Spleen (tissue), 11 donors: ENCODE data around the gene CD48. TPM values are rescaled to one million over a fixed set of nuclear protein-coding genes. Genes with fewer than 3 reads are reported as not detected.
A peak's percentile ranks its signal among the peaks of the same experiment; 100 is the strongest.

Source experiments
- DNase-seq: peaks from one replicate; pipeline ENCODE4 v3.0.0-alpha.2; 2020
- H3K27ac ChIP-seq, 8 donors: fragments of 200-600 bp; sonication (generic) in 7 of 8; 1 replicate in 4 of 8; 2 replicates in 4 of 8; pipeline versions ENCODE4 v1.5.0 to v1.8.0; 2016 to 2021; ENCODE audit warnings: inconsistent platforms in 4 of 8, mild to moderate bottlenecking in 4 of 8, moderate library complexity in 1 of 8
- H3K27me3 ChIP-seq, 7 donors: fragments of 200-600 bp; sonication (generic) in 6 of 7; replicated peaks in 1 of 7; 1 replicate in 4 of 7; 2 replicates in 3 of 7; pipeline versions ENCODE4 v1.5.0 to v1.8.0; 2016 to 2021; ENCODE audit warnings: inconsistent platforms in 3 of 7, mild to moderate bottlenecking in 1 of 7
- H3K36me3 ChIP-seq, 6 donors: fragments of 200-600 bp; sonication (generic) in 5 of 6; 1 replicate in 4 of 6; 2 replicates in 2 of 6; pipeline versions ENCODE4 v1.5.0 to v1.8.0; 2016 to 2021; ENCODE audit warnings: inconsistent platforms in 2 of 6
- H3K4me1 ChIP-seq, 6 donors: fragments of 200-600 bp; sonication (generic) in 5 of 6; 1 replicate in 3 of 6; 2 replicates in 3 of 6; pipeline versions ENCODE4 v1.5.0 to v1.8.0; 2016 to 2021; ENCODE audit warnings: inconsistent platforms in 3 of 6
- H3K4me3 ChIP-seq, 8 donors: fragments of 200-600 bp; sonication (generic) in 7 of 8; 1 replicate in 4 of 8; 2 replicates in 4 of 8; pipeline versions ENCODE4 v1.5.0 to v1.8.0; 2016 to 2021; ENCODE audit warnings: inconsistent platforms in 4 of 8, mild to moderate bottlenecking in 4 of 8, moderate library complexity in 2 of 8
- H3K9me3 ChIP-seq, 8 donors: fragments of 200-600 bp; sonication (generic) in 7 of 8; 1 replicate in 4 of 8; 2 replicates in 4 of 8; pipeline versions ENCODE4 v1.5.0 to v1.8.0; 2016 to 2021; ENCODE audit warnings: inconsistent platforms in 4 of 8
- CTCF ChIP-seq, 11 experiments: fragments of 200-600 bp in 7 of 11; fragments of 450-650 bp in 4 of 11; sonication (generic) in 4 of 11; IDR thresholded peaks in 8 of 11; conservative IDR thresholded peaks in 3 of 11; 1 replicate in 7 of 11; 2 replicates in 4 of 11; pipeline versions ENCODE4 v1.4.0 to v1.8.0; 2016 to 2021; ENCODE audit warnings: antibody characterized with exemption in 11 of 11, inconsistent platforms in 4 of 11, mild to moderate bottlenecking in 1 of 11
- POLR2A ChIP-seq, 3 donors: fragments of 450-650 bp; IDR thresholded peaks; one replicate each; pipeline ENCODE4 v1.5.1; 2017; ENCODE audit warnings: antibody characterized with exemption in 3 of 3, mild to moderate bottlenecking in 1 of 3
- POLR2AphosphoS5 ChIP-seq, 3 donors: sonication (generic); formaldehyde crosslinking; IDR thresholded peaks; one replicate each; pipeline ENCODE4 v1.5.1; 2017; ENCODE audit warnings: antibody characterized with exemption in 3 of 3
- WGBS, 5 donors: extraction: QIAGEN DNeasy Blood & Tissue Kit in 3 of 5; methylation state at CpG; one replicate each; pipeline versions ENCODE4 v1.1.5 to v1.1.7; 2013 to 2018; 5-methylcytosine and 5-hydroxymethylcytosine counted together
- intact Hi-C: fragments of 100-400 bp; cut with DNase I; formaldehyde crosslinking; loops from one replicate; pipeline ENCODE4 v1.15.0; 2023; ENCODE audit warnings: low total_unique reads
- polyA plus RNA-seq, 3 donors: library from polyadenylated mRNA; stranded (reverse); fragments of 200-250 nt; gene quantifications; one replicate each; pipeline ENCODE4 v1.2.1, GENCODE V29; 2013
- total RNA-seq, 7 donors: library from RNA; depleted of rRNA in 3 of 7; stranded (reverse); fragments of >200 nt in 3 of 7; fragmentation: NEBNext Ultra II Directional in 4 of 7; extraction: Animal tissue kit (Norgen Biotek cat#: 25700) in 4 of 7; gene quantifications; one replicate each; pipeline versions ENCODE4 v1.1.0 to v1.2.1, GENCODE V29; 2016 to 2021
- donor health status: healthy with polysubstance abuse.
- donor health status: DM: no; HTN: no; CAD: no; lungs with moderate emphysema.
- donor health status: DM: no; HTN: no; CAD: no.
- donor health status: Bipolar disorder and iron deficiency.
- donor health status: healthy.
- donor health status: DM: no; HTN: no; CAD: no.
- donor health status: DM: yes; HTN: yes; CAD: no.

CD48 gene
- total and polyA plus RNA-seq, 10 donors: 150 to 510 (median 248) TPM

DNA sequence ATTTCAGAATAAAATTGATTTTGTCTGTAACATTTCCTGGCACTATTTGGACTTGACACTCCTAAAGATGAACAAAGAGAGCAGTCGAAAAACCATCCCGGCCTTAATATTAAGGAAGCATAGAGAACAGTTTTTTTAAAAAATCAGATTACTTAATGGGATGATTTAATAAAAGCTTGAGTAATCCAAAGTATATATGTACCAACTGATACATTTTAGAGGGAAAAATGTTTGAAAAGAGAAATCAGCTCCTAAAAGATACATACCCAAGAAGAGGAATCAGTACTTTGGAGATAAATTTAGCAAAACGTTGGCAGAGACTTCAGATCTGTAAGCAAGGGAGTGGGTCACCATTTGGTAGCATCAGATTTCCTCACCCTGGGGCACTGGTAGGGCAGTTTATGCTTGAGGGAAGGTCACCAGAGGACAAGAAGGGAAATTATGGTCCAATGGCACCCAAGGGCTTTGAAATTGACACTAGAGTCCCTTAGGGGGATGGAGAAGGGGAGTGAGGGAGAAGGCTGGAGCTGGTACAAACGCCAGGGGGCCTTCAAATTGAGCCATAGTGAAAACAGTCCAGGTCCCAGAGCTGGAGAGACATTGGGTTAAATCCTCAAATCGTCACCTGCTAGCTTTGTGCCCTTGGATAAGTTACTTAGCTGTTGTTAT, 33.4 kb upstream of the CD48 start:
- intact Hi-C loops: no loop called here

GRCh38 chr1:160744199-160744851, 32.7 kb upstream of the CD48 start:
- Histone ChIP-seq H3K4me3 (no peak overlapping the region), H3K27me3 (no peaks in the 10 kb centered on the region), H3K36me3 (peaks cover 0 to 5% (median 0%) of the 10 kb centered on the region in 6 donors), H3K4me1 (peaks cover 7 to 100% (median 52%) of the 10 kb centered on the region in 6 donors), H3K27ac (peak overlapping the region in 7 of 8 donors; percentile 51 to 84 (median 71)), H3K9me3 (no peaks in the 10 kb centered on the region)
- intact Hi-C loops: no loop called here
- no peak for DNase-seq
- 41 to 57% (median 54%) methylated on average over 7 of the region's 7 CpGs for WGBS, 5 donors
- TF ChIP-seq POLR2A (IDR thresholded peaks at IDR 0.05): no peak
- TF ChIP-seq POLR2AphosphoS5 (IDR thresholded peaks at IDR 0.05): no peak
- TF ChIP-seq CTCF (IDR thresholded peaks at IDR 0.05 in 8 of 11, conservative IDR thresholded peaks at IDR 0.05 in 3 of 11): no peak

More for the DNA sequence above, 33.4 kb upstream of the CD48 start:
- H3K36me3 ChIP-seq: peaks cover 0 to 7% (median 0%) of the 10 kb centered on the region in 6 donors
- peaks cover 7 to 100% (median 52%) of the 10 kb centered on the region in 6 donors for H3K4me1 ChIP-seq
- WGBS, 5 donors: 68 to 80% (median 76%) methylated on average over 5 of the region's 5 CpGs
- DNase-seq: no peak
- no peaks in the 10 kb centered on the region for H3K9me3 ChIP-seq
- H3K4me3 ChIP-seq: no peak overlapping the region
- H3K27me3 ChIP-seq: no peaks in the 10 kb centered on the region
- H3K27ac ChIP-seq: peak overlapping the region in 7 of 8 donors; percentile 5 to 84 (median 71)
- TF ChIP-seq POLR2A (IDR thresholded peaks at IDR 0.05): no peak
- no peak for TF ChIP-seq CTCF (IDR thresholded peaks at IDR 0.05 in 8 of 11, conservative IDR thresholded peaks at IDR 0.05 in 3 of 11)
- no peak for TF ChIP-seq POLR2AphosphoS5 (IDR thresholded peaks at IDR 0.05)

- 60 to 84% (median 75%) methylated on average over 3 of the region's 3 CpGs for WGBS, 5 donors
- Histone ChIP-seq H3K4me1 (peaks cover 0 to 100% (median 51%) of the 10 kb centered on the region in 6 donors), H3K36me3 (peaks cover 0 to 2% (median 0%) of the 10 kb centered on the region in 6 donors), H3K27me3 (no peaks in the 10 kb centered on the region), H3K4me3 (peak overlapping the region in 1 of 8 donors; percentile 64), H3K9me3 (no peaks in the 10 kb centered on the region), H3K27ac (peak overlapping the region; percentile 29 to 84 (median 70))
- no peak for DNase-seq
- no peak for TF ChIP-seq CTCF (IDR thresholded peaks at IDR 0.05 in 8 of 11, conservative IDR thresholded peaks at IDR 0.05 in 3 of 11)
- no peak for TF ChIP-seq POLR2AphosphoS5 (IDR thresholded peaks at IDR 0.05)
- no peak for TF ChIP-seq POLR2A (IDR thresholded peaks at IDR 0.05)
- intact Hi-C loops: no loop called here
These were observed 31.6 kb upstream of the CD48 start for GRCh38 chr1:160743266-160743665.
